Measurements from ENCODE around the gene AARS2.

GRCh38 chr6:44329858-44330257 is 16.7 kb upstream of the AARS2 start:
- no peak for TF ChIP-seq CTCF (conservative IDR thresholded peaks at IDR 0.05)
- no peak for TF ChIP-seq EZH2 (IDR thresholded peaks at IDR 0.05; ENCODE audit: low read depth)
